G401.6 (cell line): ENCODE results near the gene POLR2J3.
"Not testable (repeated sequence)": the region's sequence is repeated elsewhere in the genome, so short reads cannot be mapped to it uniquely, and the experiment has no call there.

Experiments
- FAIRE-seq: peaks from 2 replicates; lab custom pipeline; 2012; peaks lifted over from hg19 to GRCh38; lab: Jason Lieb, UNC

POLR2J3 gene

DNA sequence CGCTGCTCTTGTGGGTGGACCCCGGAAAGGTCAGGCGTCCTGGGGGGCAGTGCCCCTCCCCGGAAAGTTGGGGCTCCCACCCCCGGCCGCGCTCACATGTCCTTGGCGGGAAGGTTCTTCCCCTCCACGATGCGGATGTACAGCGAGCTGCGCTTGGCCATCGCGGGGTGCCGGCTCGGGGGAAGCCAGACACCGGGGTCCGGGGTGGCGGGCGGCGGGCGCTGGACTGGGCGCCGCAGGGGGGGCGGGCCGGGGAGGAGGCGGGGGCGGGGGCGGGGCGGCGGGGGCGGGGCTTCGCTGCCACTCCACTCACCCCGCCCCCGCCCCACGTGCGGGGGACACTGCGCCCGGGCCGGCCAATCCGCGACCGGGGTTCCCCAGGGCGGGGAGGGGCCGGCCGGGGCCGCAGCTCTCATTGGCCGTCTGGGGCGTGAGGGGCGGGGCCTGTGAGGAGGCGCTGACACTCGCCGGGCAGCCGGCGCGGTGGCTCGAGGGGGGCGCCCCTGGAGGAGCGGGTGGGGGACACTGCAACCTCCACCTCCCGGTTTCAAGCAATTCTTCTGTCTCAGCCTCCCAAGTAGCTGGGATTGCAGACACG, 54.7 kb downstream of the POLR2J3 start, which contains the start of gene RASA4B:
Gene RASA4B, minus strand, starts transcription at position 228 of the 598 bp plus-strand sequence. Its CDS starts 67 bp downstream, at position 161.
- not testable (repeated sequence) for FAIRE-seq
